Daoy (cell line): Measurements from ENCODE around the gene GATB. TPM values are rescaled to one million over a fixed set of nuclear protein-coding genes. Genes with fewer than 3 reads are reported as not detected.

ENCODE experiments used
- DNase-seq: peaks from one replicate; pipeline ENCODE4 v3.0.0-alpha.2; 2015; ENCODE audit warnings: low read depth
- total RNA-seq: library from RNA; depleted of rRNA; stranded (reverse); fragments of >200 nt; shearing (Covaris generic); gene quantifications from 2 replicates; pipeline ENCODE4 v1.2.3, GENCODE V29; 2014

The GATB gene
- total RNA-seq, 1 experiment from 2014 or later, result 16.4 TPM

DNA sequence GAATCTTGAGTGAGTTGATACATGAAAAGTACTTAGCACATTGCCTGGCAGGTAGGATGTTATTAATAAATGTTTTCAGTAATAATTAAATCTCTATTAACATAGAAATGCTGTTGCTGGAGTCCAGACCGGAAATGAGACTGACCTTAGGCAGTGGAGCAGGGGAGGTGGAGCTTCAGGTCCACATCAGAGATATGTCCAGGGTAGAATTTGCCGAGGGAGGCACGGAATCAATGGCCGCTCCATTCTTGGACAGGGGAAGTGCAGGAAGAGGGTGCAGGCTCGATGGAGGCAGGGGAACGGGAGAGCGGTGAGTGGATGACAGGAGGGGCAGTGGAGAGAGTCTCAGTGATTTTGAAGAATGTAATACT lies 107.3 kb downstream of the GATB start:
- no peak for DNase-seq

DNA sequence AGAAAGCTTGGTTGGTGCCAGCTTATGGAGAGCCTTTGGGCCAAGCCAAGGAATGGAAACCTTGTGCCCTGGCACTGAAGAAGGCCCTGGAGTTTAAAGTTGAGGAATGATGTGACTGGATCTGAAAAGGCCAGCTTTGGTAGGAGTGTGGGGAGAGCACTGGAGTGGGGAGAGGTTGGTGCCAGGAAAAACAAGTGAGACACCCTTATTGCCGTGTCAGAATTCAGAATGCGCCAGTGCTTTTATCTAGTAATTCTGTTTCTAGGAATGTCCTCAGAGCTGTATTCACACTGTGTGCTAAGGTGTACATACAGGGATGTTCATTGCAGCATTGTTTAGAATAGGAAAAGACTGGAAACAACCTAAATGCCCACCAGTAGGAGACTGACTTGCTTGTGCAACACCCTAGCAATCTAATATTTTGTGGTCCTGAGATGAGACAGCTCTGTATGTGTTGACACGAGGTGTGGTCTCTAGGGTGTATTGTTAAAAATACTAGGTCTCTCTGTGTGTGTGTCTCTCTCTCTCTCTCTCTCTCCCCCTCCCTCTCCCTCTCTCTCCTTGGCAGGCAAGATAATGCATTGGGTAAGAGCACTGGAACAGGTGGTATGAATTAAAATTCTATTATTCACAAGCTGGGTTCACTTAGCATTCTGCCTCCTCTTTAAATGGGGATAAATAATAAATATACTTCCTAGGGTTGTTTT lies 107.8 kb downstream of the GATB start:
- no peak for DNase-seq

DNA sequence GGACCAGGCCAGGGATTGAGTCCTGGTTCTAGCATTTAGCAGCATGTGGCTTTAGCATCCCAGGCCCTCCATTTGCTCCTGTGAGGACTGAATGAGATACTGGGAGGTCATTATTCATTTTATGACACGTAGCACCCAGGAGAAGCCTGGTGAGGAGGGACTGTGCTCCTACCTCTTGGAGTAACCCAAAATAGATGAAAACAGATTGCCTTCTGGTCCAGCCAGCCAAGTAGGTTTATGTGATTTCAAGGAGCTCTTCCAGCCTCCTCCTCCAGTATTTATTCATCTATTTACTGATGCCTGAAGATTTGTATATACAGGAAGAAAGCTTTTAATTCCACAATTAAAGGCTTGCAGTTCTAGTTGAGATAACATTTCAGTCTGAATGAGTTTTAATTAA lies 109.3 kb downstream of the GATB start:
- no peak for DNase-seq

DNA sequence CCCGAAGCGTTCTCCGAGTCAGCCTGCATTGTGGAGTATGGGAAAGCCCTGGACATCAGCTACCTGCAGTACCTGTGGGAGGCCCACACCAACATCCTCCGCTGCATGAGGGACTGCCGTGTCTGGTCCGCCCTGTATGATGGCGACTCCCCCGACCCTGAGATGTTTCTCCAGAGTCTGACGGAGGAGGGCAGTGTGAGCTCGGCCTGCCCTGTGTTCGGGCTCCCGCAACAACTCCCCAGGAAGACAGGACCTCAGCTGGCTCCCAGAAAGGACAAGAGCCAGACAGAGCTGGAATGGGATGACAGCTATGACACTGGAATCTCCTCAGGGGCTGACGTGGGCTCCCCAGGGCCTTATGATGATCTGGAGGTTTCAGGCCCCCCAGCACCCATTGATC lies 111.3 kb downstream of the GATB start:
- peak; percentile 11 for DNase-seq

DNA sequence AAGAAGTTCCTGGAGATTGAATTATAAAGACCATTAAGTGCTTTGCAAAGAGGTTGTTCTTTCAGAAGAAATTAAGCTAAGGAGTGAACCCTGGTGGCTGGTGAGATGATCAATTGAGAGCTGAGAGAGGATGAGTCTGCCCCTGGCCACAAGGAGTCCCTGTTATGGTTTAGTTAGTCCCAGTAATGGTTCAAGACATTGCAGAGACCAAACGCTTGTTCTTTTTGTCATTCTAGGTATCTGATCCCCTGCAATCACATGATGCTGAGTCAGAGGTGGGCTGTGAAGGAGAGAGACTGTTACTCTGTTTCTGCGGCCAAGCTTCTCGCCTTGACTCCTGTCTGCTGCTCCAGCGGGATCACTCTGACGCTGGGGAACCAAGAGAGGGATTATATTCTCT lies 114.5 kb downstream of the GATB start:
- DNase-seq, result no peak

DNA sequence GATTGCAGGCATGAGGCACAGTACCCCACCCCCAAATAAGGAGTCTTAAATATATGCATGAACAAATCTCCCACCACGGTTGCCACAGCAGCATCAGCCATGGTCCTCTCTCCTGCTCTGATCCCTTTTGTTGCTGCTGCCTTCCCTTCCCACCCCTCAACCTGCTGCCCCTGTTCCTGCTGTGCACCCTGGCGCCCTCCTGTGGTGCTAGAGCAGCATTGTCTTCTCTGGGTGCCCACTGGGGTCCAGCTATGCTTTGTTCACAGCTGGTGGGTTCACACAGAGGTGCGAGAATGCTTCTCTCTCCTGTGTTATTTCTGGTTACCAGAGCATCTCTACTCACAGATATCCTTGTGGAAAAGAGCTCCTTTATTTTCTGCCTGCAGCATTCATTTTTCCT lies 116.2 kb downstream of the GATB start:
- DNase-seq, result peak; percentile 33

DNA sequence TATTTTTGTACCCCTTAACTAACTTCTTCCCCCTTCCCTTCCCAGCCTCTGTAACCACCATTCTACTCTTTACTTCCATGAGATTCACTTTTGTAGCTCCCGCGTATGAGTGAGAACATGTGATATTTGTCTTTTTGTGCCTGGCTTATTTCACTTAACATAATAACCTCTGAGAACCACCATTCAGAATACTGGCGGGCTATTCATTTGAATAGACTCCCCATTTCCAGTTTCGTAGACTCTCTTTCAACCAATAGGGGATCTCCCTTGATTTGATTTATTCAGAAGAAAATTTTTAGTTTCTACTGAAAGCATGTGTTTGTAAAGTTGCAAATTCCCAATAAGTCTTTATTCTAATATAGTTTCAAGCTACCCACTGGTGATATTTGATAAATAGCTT lies 117.2 kb downstream of the GATB start:
- no peak for DNase-seq

DNA sequence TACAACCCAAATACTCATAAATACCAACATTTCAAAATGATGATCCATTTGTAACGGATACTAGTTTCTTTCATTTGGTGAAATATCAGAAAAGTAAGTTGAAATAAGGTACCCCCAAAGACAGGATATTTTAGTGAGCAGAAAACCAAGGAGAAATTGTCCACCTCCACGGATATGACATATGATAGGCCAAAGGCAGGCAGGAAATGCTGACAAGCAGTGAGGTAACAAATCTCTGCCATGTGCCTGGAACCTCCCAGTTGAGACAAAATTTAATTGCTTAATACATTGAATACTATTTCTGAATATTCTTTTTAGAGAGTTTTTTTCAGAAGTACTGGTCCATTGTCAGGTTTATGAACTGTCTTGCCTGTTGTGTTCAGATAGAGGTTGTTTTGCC lies 118.8 kb downstream of the GATB start:
- DNase-seq, result no peak

DNA sequence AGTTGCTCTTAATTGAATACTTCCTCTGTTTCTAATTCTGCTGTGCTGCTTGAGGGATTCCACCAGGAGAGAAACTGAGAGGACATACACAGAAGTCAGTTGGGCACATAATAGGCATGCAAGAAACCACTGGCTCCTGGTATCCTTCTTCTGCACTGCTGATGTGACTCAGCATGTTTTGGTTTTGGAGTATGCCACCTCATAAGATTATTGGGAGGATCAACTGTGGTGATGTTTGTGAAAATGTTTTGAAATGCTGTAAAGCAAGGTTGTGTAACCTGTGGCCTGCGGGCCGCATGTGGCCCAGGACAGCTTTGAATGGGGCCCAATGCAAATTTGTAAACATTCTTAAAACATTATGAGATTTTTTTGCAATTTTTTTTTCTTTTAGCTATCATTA lies 119.6 kb downstream of the GATB start:
- peak; percentile 38 for DNase-seq

DNA sequence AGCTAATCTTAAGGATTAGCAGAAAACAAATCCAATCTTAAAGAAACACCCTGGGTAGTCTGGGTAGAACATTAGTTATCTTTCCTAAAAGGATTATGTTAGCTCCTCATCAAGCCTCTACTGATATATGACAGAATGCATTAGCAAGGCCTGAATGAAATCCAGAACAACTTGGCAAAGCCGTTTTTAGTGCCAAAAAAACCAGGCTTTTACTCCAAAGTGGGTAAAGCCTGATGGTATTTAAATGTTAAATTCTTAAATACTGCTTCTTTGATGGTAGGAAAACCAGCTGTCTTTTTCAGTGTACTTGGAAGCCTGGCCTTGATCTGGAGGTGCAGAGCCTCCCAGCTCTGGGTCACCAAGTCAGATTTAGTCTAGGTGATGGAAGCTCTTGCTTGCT lies 120.4 kb downstream of the GATB start:
- DNase-seq, result no peak

DNA sequence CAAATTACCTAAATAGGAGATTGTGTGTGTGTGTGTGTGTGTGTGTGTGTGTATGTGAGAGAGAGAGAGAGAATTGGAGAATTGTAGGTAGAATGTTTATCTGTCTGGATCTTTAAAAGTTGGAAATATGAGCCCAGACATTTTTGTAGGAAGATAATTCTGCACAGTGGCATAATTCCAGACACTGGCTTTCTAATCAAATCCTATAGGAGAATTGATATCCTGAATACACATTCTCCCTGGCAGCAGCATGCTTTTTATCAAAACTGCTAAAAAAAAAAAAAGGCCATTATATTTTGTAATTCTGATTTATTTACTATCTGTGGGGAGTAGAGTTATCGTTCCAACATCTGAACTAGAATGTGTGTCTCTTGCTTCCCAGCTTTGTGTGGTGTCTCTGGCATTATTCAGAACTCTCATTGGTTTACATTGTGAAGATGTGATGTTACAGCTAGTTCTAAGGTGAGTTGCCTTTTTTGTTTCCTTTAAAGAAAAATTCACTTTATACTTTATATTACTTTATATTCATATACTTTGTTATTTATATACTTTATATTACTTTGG lies 122.4 kb downstream of the GATB start:
- no peak for DNase-seq

DNA sequence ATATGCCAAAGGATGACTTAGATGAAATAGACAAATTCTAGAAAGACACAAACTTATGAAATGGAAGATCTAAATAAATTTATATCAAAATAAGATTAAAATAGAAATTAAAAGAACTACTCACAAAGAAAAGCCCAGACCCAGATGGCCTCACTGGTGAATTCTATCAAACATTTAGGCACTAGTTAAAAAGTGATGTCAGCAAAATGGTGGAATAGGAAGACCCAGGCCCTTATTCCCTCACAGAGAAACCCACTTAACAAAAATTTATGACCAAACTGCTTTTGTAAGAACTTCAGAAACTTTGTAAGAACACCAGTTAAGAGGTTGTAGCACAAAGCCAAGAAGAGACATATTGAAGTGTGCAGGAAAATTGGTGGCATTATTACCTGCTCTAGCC lies 129.5 kb downstream of the GATB start:
- DNase-seq, result no peak

DNA sequence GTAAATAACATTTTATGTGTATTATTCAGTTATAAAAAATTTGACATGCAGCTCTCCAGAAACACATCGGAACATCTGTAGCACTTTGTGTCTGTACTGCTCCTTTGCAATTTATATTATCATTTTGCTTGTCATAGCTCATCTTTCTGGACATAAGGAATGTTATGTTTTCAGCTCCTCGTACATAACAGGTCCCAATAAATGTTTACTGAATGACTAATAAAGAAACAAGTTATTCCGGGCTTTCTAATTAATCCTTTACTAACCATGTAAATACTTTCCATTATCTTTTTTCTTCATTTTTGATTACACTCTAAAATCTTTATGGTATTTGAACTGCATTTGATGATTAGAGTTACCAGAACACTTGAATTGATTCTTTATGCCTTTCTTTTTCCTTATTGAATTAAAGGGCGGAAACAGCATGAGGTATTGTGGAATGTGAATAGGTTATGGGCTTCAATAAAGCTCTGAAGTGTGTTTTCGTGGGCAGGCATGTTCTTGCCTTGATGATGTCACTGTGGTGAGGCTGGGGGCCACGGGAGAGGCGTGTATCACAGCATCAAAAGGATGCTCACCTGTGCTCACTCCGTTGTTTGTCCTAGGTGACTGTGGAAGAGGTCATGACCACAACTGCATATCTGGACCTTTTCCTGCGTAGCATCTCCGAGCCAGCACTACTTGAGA lies 131.6 kb downstream of the GATB start:
- no peak for DNase-seq

DNA sequence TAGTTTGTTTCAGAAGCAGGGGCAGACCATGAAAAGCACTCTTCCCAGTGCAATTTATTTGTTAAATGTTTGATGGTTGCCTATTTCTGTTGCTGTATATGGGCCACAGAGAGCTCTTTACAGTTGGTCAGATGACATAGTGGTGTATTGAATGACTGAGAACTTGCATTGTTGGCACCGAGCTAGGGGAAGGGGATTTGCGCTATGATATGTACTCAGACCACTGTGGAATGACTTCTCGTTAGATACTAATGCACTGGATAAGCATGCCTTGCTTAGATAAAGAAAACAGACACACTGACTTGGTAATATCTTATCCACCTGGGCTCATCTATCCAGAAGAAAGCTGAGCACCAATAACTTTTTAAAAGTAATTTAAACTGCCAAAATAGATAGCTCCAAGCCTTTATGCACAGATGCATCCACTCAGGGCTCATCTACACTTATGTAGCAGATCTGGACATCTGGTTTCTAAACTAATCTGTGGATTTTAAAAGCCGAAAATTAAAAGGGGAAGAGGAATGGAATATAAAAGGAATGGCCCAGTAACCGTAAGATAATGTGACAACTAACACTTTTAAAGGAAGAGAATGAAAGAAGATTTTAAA lies 132.7 kb downstream of the GATB start:
- DNase-seq, result no peak

DNA sequence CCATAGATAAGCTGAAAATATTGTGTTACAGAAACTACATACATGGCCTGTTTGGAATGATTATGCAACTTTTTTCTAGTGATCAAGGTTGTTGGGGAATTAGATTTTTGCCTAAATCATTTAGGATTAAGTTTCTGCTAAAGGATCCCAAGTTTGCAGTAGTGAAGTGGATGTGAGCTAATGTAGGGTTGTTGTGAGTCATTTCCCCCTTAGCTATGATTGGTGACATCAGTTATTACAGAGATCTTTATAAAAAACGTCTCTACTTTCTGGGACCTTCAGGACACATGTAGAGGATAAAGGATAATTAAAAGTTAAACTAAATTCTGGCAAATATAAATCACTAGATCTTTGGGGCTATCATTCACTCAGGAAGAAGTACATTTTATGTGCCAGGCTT lies 133.3 kb downstream of the GATB start:
- DNase-seq, result peak; percentile 8

DNA sequence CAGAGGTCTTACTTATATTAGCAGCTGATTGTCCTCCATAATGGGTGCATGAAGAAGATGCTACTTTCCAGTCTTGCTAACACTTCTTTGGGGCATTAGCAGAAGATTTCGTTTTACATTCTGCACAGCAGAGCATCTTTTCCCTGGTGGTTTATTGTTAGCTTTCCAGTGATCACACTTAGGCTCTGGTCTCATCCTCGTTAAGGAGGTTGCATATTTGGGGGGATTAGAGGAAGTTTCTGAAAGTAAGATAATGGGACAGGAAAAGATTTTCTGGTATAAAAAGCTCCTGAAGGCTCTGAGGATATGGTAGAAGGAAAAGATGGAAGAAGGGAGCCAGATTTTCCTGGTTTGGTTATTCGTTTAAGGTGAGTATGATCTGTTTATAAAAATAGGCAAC lies 134.1 kb downstream of the GATB start:
- DNase-seq, result no peak

DNA sequence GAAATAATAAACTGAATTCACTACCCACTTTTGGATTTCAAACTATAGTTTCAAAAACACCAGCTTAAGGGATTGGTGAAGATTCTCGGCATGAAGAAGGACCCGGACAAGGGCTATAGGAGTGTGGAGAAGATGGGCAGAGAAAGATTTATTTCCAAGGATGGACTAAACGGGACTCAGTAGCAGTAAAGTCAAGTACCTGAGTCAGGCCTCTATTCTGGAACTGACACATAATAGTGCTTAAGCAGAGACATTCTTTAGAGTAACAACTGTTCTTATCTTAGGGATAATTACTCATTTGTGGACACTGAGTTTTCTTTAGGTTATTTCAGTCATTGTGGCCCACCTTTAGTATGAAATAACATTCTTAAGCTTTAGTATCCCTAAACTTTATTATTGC lies 134.6 kb downstream of the GATB start:
- no peak for DNase-seq

DNA sequence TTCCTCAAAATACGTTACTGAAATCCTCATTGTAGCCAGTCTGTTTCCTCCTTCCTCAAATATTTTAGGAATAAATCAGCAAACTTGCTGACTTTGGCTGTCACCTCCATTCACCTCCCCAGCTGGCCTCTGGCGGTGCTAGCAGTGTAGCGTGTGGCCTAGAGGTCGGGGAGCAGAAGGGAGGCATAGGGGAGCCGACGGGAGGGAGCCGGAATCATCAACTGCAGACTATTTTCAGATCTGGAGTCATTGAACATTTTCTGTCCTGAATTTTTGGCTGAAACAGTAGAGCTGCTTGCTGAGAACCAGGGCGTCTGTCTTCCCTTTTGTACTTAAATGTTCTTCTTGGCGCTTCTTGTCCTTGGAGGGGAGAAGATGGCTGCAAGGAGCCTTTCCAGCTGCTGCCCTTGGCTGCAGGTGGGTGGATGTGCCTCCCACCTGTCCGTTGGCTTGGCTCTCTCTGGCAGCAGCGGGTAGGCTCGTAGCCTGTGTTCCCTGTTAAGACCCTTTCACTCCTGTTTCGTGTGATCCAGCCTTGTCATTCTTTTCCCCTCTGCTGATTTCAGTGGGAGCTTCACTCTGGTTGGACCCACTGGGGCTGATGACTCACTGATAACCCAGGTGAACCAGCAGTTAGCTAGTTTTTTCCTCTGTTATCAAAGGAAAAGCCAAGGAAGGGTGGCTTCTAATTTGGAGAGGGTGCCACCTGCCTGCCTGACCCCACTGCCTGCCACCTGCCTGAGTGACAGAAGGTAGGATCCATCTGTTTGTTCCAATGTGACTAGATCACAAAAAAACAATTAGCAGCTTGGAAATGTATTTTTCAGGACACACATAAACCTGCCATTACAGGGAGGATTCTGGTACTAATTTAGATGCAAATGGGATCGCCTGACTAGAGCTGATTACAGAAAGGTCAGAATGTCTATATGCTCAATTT lies 135.9 kb downstream of the GATB start:
- no peak for DNase-seq
